HUDEP-2 (cell line): ENCODE measurements around the gene RGS16.

Experiments used
- DNase-seq, 76 experiments: peaks; one replicate each; lab custom pipeline; 2025; ENCODE audit not compliant: unreplicated experiment in 76 of 76; lab: John Stamatoyannopoulos, UW

RGS16 gene

GRCh38 chr1:182587093-182587492 is 17.1 kb downstream of the RGS16 start:
- DNase-seq, result no peak

GRCh38 chr1:182586380-182586779 is 17.8 kb downstream of the RGS16 start:
- DNase-seq, result no peak

- no peak for DNase-seq
These were observed 19.4 kb downstream of the RGS16 start for GRCh38 chr1:182584746-182585145.

DNA sequence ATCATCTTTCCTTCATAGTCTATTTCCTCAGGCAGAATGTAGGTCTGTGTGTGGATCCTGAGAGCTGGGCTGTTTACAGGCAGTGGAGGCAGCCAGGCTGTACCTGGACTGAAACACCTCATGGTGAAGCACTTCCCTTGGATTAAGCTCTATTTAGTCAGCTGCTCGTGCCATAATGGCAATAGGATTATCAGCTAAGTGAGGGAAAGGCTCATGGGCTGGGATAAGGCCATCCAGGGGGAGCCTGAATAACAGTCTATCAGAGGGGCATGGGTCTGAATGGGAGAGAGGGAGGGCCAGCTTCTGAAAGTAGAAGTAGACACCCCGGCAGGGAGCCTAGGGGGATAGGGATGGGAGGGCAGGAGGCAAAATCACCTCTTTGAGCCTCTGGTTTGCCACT is 23.5 kb downstream of the RGS16 start:
- no peak for DNase-seq

DNA sequence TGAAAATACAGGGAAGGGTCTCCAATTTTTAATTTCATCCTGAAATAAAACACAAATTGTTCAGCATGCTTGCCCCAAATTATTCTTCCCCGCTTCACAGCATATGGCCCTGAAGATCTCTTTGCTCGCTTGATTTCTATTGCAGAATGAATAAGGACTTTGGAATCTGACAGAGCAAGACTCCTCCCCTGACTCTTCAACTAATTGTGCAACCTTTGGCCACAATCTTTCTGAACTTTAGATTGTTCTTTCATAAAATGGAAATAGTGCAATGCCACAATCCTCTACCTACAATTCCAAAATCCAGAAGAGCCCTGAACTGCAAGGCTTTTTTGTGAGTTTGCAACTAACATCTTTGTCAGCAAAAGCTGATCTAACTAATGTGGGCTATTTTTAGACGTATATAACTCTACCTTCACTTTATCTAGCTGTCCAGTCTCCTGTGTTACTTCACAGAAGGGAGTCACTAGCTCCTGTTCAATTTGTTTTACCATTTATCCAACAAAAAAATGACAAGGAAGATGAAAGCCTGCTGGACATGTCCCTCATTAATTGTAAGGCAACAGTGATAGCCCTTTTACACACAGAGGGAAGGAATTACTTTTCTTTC is 28.5 kb downstream of the RGS16 start:
- no peak for DNase-seq

- no peak for DNase-seq
These were observed 30.0 kb downstream of the RGS16 start for GRCh38 chr1:182574156-182574555.

DNA sequence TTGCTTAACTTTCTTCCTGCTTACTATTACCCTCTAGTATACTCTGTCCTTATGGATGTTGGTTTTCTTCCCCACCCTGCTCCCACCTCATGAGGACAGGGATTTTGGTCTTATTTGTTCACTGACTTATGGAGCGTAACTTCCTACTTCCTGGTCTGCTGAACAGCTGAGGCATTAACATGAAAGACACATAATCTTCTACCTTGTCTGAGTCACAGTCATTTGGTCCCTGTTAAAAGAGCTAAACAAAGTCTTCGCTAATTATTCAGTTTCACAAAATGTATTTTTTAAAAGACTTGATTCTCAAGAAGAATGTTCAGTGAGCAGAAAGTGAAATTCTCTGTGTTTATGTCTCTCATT is 33.6 kb downstream of the RGS16 start:
- no peak for DNase-seq

DNA sequence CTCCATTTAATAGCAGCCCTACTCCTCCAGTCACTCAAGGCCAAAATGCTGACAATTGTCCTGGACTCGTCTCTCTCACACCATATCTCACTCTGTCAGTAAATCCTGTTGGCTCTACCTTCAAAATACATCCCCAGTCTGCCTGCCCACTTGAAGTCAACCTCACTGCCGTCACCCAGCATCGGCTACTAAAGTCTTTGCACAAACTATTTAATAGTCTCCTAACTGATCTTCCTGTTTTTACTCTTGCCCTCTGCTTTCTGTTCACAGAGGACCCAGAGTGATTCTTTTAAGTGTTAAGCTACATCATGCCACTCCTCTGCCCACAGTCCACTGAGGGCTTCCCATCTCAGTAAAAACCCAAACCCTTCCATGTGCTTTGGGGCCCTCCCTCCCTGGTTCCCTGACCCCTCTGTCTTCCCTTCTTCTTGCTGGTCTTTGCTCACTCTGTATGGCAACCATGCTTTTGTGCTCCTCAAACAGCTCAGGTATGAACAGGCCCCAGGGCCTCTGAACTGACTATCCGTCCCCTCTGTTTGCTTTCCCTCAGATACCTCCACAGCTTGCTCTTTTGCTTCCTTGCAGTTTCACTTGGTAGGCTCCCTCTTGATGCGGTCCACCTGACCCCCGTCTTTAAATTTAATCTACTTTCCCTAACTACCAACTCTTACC is 34.1 kb downstream of the RGS16 start:
- DNase-seq, result no peak

DNA sequence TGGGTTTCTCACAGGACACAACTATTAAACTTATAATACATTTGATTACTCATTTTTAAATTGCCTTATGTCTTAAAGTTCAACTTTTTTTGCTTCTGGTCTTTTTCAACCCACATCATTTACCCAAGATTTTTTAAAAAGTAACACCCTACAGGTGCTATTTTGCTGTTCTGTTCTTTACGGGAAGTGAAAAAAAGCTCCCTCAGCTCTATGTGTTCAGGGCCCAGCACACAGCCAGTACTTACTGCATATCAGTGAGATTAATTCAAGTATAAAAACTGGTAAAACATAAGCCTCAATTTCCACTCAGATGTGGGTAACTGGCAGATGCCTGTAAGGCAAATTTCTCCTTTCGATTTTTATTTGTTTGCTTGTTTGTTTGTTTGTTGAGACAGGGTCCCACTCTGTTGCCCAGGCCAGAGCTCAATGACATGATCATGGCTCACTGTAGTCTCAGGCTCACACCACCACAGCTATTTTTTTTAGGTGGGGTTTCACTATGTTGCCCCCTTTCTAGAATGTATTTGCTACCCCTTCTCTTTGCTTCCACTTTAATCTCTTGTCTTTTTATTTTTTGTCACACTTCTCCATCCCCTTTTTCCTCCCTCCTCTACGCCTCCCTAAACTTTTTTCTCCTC is 35.4 kb downstream of the RGS16 start:
- DNase-seq, result no peak

DNA sequence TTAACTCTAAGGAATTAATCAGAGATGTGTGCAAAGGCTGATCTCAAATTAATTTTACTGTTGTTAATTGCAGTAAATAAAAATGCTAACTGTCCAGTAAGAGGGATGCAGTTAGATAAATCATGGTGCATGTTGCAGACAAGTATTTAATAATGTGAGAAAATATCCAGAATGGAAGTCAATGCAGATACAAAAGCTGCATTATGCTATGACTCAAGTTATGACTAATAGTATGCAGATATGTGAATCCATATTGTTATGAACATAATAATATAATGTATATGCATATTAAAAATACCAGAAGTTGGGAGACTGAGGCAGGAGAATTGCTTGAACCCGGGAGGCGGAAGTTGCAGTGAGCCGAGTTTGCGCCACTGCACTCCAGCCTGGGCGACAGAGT is 36.6 kb downstream of the RGS16 start:
- no peak for DNase-seq

DNA sequence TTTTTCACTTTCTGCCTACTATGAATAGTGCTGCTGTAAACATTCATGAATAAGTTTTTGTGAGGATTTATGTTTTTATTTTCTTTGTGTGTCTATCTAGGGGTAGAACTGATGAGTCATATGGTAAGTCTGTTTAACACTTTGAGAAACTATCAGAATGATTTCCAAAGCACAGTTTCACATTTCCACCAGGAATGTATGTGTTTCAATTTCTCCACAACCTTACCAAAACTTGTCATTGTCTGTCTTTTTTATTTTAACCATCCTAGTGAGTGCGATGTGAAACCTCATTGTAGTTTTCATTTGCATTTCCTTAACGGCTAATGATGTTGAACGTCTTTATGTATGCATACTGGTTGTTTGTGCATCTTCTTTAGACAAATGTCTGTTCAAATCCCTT is 38.7 kb downstream of the RGS16 start:
- DNase-seq, result no peak

- no peak for DNase-seq
These were observed 39.7 kb downstream of the RGS16 start for GRCh38 chr1:182564406-182565004.

DNA sequence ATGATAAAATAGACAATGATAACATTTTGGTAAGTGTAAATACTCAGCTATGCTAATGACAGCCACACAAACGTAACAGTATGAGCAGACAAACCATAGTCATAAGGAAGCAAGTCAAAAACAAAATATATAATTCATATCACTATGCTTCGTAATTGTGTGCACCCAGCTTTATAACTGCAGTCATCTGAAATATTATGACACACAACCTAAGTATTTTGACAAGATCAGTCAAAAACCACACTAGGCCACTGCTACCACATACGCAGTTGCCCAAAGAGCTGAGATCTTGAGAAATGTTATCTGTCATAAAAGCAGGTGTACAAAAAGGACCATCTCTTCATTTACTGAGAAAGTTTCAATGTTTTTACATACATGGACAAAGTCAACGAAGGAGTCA is 41.1 kb downstream of the RGS16 start:
- no peak for DNase-seq

DNA sequence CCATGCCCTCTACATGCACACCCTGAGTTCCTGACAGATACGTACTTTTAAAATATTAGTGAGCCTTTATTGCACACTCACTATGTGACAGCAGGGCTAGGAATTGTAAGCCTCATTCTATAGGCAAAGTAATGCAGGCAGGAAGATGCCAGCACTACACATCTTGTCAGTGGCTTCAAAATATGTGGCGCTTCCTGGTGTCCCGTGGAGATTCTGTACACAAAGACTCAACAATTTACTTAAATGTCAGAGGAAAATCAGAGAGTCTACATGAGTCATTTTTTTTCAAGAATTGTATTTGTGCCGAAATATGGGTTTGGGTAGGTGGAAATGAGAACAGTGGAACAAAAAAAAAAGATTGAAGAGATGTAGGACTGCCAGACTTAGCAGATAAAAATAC is 42.7 kb downstream of the RGS16 start:
- no peak for DNase-seq

- DNase-seq, result no peak
These were observed 43.7 kb downstream of the RGS16 start for GRCh38 chr1:182560392-182560984.

DNA sequence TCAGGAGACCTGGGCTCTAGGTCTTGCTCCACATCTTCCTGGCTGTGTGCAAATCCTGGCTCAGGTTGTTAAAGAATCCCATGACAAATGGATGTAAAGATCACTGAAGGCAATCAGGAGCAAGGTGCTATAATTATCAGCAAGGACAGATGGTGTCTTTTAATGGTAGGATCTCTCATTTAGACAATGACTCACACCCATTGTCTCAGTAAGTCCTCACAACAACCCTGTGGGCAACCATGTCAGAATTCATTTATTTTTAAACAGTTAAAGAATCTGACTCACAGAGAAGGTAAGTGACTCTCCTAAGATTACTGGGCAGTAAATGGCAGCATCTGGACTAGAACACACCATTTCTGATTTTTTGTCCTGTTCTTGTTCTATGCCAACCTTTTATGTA is 47.9 kb downstream of the RGS16 start:
- DNase-seq, result no peak

- DNase-seq, result no peak
These were observed 48.7 kb downstream of the RGS16 start for GRCh38 chr1:182555493-182555892.

DNA sequence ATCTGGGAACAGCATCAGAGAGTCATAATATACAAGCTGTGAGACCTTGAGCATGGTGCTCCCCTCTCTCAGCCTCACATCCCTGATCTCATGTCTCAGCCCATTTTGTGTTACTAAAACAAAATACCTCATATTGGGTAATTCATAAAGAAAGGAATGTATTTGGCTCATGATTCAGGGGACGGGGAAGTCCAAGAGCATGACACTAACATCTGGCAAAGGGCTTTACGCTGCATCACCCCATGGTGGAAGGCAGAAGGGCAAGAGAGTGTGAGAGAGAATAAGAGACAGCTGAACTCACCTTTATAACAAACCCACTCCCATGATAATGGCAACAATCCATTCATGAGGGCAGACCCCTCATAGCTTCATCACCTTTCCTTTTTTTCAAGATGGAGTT is 51.7 kb downstream of the RGS16 start:
- DNase-seq, result no peak

- DNase-seq, result no peak
These were observed 54.4 kb downstream of the RGS16 start for GRCh38 chr1:182549811-182550210.

DNA sequence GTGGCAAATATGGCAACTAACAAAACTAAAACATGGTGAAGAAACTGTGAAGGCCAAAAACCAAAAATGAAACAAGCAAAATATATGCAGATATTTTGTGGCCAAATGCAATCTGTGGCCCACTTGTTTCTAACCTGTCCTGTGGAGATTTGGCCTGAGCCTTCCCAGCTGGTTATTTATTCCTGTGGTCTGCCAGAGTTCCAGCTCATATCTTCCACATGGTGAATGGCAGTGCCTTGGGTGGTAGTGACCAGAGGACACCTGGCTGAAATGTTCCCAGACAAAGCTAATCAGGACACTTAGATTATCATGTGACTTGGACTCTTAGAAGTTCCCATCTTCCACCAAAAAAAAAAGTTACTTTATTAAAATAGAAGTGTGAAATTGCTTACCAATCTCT is 54.8 kb downstream of the RGS16 start:
- DNase-seq, result no peak
